HG02763 (cell line): ENCODE results near the gene ADPRH.

Experiments used
- ATAC-seq: cut with Tn5 transposase; IDR thresholded peaks from one replicate; pipeline ENCODE4 v1.9.1; 2021; ENCODE audit warnings: mild to moderate bottlenecking, moderate library complexity; ENCODE audit not compliant: unreplicated experiment

Gene ADPRH

DNA sequence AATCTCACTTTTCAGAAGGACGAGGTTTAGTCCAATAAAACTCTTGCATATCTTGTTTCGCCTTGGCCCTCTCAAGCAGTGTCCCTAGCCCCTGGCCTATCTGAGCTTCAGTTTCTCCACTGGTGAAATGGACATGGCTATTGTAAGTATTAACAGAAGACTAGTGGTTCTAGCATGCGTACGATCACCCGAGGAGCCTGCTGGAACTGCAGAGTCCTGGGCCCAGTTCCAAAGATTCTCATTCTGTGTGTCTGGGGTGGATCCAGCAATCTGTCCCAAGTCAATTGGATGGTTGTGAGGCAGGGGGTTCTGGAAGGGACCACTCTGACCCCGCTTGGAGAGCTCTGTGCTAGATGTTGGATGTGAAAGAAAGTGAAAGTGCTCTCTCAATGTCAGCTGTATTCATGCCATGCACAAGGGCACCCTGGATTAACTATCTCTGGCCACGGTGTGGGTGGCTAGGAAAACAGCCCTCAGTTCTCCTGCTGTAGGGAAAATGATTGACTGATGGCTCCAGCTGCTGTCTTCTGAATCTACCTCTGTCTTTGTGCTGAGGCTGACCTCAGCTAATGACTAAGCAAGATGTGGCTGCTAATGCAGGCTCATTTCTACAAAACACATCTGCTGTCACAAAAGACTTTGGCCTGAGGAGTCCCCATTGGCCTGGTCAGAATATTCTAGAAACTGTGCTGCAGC is 16.5 kb downstream of the ADPRH start:
- ATAC-seq: no peak

- ATAC-seq: no peak
These were observed 17.1 kb downstream of the ADPRH start for GRCh38 chr3:119596398-119596797.

GRCh38 chr3:119597548-119598288 is 18.4 kb downstream of the ADPRH start, which contains the start of gene PLA1A:
TSS of gene PLA1A (plus strand) at chr3:119597885. CDS start at chr3:119597914, 29 bp downstream.
- no peak for ATAC-seq

- ATAC-seq: peak; percentile 46
These were observed 19.3 kb downstream of the ADPRH start for GRCh38 chr3:119598410-119599098.

DNA sequence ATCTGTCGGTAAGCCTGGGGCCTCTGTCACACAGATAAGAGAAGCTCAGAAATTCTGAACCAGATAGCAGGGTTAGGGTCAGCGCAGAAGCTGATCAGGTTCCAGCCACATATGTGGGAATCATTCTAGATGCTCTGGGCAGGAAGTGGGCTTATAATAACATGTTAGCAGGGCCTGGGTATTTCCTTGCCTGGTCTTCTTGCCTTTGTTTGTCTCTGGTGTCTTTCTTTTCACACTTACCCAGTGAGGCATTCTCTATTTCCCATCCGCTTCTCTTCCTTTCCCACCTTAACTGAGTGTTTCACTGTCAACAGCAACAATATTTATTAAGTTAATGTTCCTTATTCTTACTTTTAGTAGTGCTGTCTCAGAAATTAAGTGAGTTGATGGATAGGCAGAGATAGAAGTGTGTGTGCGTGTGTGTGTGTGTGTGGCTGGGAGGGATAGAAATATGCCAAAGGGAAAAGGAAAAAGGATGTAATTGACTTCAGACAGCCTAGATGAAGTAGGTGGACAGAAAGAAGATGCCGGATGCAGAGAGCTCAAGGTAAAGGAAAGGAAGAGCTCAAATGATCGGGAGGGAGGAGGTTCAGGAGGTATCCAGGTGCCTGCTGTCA is 20.4 kb downstream of the ADPRH start:
- no peak for ATAC-seq

GRCh38 chr3:119600732-119601131 is 21.4 kb downstream of the ADPRH start:
- peak; percentile 63 for ATAC-seq

DNA sequence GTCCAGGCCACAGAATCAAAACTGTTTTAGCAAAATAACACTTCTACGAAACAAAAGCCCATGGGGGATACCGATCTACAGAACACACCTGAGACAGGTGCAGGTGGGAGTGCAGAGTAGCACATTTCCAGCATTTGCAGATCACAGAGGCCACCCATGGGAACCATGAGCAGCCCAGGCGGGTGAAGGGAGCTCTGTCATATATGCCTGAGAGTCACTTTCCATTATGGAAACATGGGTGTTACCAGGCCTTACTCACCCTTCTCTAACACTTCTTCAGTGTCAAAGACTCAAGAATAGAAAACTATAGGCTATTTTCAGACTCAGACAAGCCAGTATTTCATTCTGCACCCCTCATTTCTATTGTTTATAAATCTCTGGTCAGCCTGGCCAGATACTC is 21.9 kb downstream of the ADPRH start:
- ATAC-seq: peak; percentile 22

DNA sequence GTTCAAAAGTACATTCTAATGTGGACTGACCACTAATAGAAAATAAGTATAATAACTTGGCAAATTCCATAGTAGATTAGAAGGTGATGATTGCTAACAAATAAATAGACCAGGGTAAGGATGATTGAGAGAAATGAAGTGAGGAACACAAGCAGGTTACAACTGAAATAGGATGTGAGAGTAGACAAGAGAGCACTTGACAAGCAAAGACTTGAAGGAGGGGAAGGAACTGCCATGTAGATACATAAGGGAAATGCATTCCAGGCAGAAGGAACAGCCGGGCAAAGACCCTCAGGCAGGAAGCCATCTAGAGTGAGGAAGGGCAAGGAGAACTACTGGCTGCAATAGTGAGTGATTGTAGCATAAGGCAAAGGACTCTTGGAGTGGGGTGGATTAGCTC is 23.4 kb downstream of the ADPRH start:
- no peak for ATAC-seq

- no peak for ATAC-seq
These were observed 25.6 kb downstream of the ADPRH start for GRCh38 chr3:119604878-119605277.

DNA sequence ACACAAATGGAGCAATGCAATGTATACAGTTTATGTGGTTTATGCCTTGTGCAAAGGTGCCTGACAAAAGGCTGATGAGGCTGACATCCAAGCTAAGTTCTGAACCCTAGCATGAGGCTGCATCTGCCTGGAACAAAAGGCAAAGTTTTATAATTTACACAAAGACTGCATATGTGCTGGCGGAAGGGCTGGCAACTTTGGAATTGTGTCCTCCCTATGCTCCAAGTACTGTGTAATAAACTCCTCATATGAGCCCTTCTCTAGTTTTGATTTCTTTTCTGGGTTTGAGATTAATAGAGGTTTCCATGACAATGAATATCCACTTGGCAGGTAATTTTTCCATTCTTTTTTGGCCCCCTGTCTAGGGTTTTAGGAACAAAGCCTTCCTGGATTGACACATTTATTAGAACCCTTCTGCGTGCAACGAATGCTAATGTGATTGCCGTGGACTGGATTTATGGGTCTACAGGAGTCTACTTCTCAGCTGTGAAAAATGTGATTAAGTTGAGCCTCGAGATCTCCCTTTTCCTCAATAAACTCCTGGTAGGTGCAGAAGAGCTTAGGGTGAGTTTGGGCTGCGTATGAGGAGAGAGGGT is 29.2 kb downstream of the ADPRH start:
- no peak for ATAC-seq

- no peak for ATAC-seq
These were observed 30.0 kb downstream of the ADPRH start for GRCh38 chr3:119609301-119609700.

GRCh38 chr3:119611664-119612063 is 32.4 kb downstream of the ADPRH start:
- ATAC-seq: no peak

DNA sequence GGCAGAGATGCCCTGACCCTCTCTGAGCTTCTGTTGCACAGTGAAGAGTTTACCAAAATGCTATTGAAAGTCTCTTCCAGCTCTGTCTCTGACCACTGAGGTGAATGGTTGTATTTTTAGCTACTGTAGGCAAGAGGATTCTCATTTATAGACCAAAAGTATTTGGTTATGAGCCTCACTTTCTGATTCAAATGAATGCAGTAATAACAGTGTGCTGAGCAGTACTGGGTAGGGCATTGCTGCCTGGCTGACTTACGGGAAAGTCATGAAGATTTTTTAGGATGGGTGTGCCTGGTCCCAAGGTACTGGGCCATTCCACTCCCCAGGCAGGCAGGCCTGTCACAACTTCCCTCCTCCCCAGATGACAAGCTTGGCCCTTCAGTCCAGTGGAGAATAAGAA is 33.9 kb downstream of the ADPRH start:
- no peak for ATAC-seq

DNA sequence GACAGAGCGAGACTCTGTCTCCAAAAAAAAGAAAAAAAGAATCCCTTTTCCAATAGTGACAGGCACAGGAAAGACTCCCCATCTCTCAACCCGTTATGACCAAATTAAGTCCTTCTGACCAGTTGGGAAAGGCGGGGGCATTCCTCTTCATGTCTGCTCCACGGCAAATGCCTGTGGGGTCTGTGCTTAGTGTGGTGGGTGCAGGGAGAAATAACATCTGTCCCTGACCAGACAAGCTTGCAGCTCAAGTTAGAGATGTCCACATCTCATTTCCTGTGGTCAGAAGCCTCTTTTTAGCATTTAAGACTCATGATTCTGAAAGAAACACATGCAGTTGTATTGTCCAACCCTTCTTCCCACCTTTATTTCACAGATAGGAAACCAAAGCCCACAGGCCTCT is 34.6 kb downstream of the ADPRH start:
- no peak for ATAC-seq

DNA sequence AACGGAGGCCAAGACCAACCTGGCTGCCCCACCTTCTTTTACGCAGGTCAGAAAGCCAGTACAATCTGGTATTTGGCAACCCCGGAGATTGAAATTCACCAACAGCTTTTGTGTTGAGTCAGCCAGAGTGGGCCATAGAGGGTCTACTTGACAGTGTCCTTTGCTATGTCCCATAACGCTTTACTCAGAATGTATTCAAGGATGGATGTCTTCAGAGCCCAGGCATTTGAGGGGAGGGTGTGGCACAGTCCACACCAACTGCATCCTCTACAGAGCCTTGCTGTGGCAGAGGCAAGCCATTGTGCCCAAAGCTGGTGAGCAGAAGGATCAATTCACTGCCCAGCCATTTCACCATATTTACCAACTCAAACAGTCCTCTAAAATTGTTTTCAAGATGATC is 36.8 kb downstream of the ADPRH start:
- ATAC-seq: no peak

DNA sequence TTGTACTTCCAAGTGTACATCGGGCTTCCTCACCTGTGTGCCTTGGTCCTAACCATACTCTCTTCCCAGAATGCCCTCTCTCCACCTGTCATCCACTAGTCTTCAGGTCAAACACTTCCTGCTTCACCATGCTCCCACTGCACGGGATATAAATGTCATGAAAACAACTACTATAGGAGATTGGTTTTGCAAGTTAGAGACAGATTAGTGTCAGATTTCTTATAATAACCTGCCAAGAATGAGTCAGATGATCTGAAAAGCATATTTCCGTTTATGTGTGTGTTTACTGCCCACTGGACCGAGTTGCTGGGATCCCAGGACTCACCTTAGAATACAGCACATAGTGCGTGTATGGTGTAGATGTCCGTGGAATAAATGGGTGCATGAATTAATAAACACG is 39.8 kb downstream of the ADPRH start:
- ATAC-seq: no peak

DNA sequence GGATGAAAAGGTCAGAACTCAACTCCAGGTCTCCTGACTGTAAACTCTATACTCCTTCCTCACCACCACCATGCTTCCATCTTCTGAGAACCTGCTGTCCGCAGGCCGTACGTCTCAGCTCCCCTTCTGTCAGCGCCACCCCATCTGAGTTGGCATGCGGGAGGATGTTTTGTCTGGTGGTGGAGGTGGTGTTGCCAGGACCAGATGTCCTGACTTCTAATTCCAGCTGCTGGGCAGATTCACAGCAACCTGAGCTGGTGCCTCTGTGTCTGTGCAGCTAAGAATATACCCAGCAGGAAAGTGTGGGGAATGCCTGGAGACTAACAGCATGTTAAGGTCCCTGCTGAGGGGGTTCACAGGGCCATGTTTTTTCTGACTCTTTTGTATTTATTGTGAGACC is 41.6 kb downstream of the ADPRH start:
- no peak for ATAC-seq

DNA sequence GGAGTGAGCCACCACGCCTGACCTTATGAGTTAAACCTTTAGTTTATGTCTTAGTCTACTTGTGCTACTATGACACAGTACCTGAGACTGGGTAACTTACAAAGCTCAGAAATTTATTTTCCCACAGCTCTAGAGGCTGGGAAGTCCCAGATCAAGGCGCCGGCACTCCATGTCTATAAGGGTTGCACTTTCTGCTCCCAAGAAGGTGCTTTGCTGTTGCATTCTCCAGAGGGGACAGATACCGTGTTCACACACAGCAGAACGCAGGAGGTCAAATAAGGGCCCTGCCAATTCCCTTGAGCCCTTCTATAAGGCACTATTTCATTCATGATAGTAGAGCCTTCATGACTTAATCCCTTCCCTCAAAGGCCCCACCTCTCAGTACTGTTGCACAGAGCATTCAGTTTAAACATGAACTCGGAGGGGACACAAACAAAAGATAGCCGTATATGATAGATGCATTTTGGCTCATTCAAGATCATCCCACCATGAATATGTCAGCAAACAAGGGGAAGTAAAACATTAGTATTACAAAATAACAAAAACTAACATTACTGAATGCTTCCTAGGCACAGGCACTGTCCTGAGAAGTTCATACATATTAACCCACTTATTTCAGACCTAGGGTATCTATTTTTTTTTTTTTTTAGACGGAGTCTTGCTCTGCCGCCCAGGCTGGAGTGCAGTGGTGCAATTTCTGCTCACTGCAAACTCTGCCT is 44.9 kb downstream of the ADPRH start:
- ATAC-seq: no peak

DNA sequence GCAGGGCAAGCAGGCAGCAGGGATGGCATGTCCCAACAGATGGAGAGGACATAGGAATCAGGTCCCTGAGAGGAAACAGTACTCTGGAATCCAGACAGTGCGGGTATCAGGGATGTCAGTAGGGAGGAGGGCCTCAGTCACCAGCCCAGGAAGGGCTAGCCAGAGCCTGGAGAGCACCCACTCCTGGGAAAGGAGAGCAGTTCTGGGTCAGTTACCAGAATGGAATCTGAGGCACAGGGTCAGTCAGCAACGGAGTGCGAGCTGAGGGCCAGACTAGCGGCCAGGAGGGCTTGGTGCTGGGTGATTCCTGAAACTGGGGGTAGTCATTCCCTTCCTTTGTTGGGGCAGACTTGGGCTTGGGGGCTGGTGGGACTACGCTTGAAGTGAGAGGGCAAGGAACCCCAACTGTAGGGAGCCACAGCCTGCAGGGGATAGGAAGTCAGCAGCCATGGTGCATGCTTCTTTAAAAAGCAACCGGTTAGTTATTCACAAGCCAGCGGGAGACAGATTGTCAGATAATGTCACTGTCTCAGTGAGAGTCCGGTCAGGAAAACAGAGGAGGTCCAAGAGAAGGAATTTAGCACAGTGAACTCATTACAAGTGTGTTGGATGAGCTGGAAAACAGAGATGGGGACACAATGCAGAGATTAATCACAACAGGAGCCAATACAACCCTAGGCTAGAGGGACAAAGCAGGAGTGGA is 46.3 kb downstream of the ADPRH start:
- no peak for ATAC-seq

DNA sequence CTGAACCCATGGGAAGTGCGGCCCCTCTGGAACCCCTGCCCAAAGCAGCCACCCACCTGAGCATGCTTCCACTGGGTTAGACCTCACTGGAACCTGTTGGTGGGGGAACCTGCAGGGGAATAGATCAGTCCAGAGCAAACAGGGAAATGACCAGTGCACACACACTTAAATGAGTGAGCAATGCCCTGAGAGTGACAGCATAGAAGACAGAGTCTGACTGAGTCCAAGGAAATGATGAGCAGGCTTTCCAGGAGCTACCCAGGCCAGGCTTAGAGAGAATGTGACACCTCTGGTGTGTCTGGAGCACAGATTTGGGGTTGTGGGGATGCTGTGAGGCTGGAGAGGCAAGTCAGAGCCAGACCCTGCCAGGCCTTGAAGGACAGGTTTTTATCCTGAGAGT is 46.9 kb downstream of the ADPRH start:
- no peak for ATAC-seq
